ENCODE measurements around the gene CLECL1.
"Not testable (repeated sequence)": the region's sequence is repeated elsewhere in the genome, so short reads cannot be mapped to it uniquely, and the experiment has no call there.

The CLECL1 gene

DNA sequence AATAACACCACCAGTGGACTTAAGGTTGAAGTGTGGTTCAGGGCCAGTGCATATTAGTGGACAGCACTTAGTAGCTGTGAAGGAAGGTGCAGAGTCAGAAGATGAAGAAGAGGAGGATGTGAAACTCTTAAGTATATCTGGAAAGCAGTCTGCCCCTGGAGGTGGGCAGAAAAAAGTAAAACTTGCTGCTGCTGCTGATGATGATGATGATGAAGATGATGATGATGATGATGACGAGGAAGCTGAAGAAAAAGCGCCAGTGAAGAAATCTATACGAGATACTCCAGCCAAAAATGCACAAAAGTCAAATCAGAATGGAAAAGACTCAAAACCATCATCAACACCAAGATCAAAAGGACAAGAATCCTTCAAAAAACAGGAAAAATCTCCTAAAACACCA is 37.2 kb downstream of the CLECL1 start:
- DNase-seq (ENCODE audit: low read depth in 2 of 2) = not testable (repeated sequence)

DNA sequence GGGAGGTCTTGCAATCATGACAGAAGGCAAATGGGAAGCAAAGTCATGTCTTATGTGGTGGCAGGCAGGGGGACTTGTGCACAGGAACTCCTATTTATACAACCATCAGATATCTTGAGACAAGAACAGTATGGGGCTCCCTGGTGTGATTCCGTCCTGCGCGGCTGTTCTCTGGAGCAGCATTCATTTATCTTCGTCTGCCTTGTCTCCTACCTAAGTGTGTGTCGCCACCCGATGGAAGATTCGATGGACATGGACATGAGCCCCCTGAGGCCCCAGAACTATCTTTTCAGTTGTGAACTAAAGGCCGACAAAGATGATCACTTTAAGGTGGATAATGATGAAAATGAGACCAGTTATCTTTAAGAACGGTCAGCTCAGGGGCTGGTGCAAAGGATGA is 37.7 kb downstream of the CLECL1 start:
- not testable (repeated sequence) for DNase-seq (ENCODE audit: low read depth in 2 of 2)

- no peak for DNase-seq (ENCODE audit: low read depth in 2 of 2)
Measured at GRCh38 chr12:9694241-9694640, 38.7 kb downstream of the CLECL1 start.

DNA sequence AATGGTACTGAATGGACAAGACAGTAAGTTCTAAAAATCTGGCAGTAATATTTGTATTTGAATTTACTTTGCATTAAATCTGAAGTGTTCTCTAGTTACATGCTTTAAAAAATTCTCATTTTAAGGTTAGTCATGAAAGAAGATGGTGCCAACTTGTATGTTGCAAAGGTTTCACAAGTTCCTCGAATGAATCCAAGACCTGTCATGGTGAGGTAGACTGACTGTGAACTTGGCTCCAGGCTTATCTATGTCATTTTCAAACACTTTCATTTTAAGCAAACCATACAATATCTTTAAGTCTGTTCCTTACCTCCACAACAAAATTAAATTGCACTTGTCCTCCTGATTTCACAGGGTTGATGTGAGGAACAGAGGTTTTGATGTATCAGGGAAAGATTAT is 40.0 kb downstream of the CLECL1 start:
- DNase-seq (ENCODE audit: low read depth in 2 of 2) = no peak

DNA sequence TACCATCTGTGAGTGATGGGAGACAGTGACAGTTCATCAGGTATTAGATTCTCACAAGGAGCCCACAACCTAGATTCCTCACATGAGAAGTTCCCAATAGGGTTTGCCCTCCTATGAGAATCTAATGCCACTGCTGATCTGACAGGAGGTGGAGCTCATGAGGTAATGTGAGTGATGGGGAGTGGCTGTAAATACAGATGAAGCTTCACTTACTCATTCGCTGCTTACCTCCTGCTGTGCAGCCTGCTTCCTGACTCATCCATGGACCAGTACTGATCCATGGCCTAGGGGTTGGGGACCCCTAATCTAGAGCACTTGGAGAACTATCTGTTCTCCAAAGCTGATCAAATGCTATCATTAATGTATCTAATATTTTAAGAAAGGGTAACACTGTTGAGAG is 45.7 kb downstream of the CLECL1 start:
- DNase-seq (ENCODE audit: low read depth in 2 of 2) = no peak

DNA sequence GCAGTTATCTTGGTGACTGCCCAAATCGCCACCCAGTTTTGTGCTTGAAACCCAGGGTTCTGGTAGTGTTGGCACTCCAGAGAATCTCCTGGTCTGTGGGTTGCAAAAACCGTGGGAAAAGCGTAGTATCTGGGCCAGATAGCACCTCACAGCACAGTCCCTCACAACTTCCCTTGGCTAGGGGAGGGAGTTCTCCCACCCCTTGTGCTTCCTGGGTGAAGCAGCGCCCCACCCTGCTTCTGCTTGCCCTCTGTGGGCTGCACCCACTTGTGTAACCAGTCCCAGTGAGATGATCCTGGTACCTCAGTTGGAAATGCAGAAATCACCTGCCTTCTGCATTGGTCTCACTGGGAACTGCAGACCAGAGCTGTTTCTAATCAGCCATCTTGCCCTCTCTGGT is 47.0 kb downstream of the CLECL1 start:
- DNase-seq (ENCODE audit: low read depth in 2 of 2) = no peak

DNA sequence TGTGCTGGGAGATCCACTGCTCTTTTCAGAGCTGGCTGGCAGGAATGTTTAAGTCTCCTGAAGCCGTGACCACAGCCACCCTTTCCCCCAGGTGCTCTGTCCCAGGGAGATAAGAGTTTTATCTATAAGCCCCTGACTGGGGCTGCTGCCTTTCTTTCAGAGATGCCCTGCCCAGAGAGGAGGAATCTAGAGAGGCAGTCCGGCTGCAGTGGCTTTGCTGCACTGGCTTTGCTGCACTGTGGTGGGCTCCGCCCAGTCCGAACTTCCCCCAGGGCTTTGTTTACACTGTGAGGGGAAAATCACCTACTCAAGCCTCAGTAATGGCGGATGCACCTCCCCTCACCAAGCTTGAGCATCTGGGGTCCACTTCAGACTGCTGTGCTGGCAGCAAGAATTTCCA is 47.5 kb downstream of the CLECL1 start:
- DNase-seq (ENCODE audit: low read depth in 2 of 2) = not testable (repeated sequence)

DNA sequence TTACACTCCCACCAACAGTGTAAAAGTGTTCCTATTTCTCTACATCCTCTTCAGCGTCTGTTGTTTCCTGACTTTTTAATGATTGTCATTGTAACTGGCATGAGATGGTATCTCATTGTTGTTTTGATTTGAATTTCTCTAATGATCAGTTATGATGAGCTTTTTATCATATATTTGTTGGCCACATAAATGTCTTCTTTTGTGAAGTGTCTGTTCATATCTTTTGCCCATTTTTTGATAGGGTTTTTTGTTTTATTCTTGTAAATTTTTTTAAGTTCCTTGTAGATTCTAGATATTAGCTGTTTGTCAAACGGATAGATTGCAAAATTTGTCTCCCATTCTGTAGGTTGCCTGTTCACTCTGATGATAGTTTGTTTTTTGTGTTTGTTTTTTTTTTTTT is 49.9 kb downstream of the CLECL1 start:
- DNase-seq (ENCODE audit: low read depth in 2 of 2) = not testable (repeated sequence)

GRCh38 chr12:9682508-9682907 is 50.4 kb downstream of the CLECL1 start:
- DNase-seq (ENCODE audit: low read depth in 2 of 2) = not testable (repeated sequence)

GRCh38 chr12:9674226-9674590 is 58.7 kb downstream of the CLECL1 start:
- DNase-seq (ENCODE audit: low read depth in 2 of 2) = no peak

GRCh38 chr12:9673404-9674225 is 59.3 kb downstream of the CLECL1 start:
- DNase-seq (ENCODE audit: low read depth in 2 of 2) = no peak

All from activated CD8-positive, alpha-beta memory T cell treated with anti-CD3 and anti-CD28 coated beads for 4 hours (primary cell).